B cell (primary cell): ENCODE measurements around the gene TCERG1L.

Experiments used
- EZH2 ChIP-seq: IDR thresholded peaks from 2 replicates; pipeline ENCODE4 v1.6.1; 2012; ENCODE audit warnings: borderline replicate concordance, low read depth, mild to moderate bottlenecking, moderate library complexity, low read length; ENCODE audit not compliant: insufficient read depth, poor library complexity, severe bottlenecking
- TF ChIP-seq, protein P1 (sequence below): fragments of 200-600 bp; IDR thresholded peaks from one replicate; pipeline ENCODE4 v1.8.0; 2022; ENCODE audit warnings: antibody characterized with exemption, mild to moderate bottlenecking

DNA sequence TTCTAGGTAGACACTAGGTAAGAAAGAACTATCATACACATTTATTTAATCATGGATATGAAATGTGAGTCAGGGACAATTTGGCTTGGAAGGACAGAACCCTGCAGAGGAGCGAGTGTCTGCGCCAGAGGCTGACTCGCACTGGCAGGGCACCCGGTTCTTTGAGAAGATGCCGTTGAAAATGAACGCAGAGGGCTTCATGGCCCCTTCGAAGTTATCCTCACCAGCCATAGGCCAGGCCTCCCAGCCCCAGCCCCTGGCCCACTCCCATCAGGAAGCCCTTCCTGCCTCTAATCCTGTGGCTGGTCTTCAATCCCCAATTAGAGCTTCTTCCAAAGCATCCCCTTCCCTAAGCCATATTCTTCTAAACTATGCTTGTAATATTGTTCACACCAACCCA is 239.8 kb downstream of the TCERG1L start:
- TF ChIP-seq, protein P1, sequence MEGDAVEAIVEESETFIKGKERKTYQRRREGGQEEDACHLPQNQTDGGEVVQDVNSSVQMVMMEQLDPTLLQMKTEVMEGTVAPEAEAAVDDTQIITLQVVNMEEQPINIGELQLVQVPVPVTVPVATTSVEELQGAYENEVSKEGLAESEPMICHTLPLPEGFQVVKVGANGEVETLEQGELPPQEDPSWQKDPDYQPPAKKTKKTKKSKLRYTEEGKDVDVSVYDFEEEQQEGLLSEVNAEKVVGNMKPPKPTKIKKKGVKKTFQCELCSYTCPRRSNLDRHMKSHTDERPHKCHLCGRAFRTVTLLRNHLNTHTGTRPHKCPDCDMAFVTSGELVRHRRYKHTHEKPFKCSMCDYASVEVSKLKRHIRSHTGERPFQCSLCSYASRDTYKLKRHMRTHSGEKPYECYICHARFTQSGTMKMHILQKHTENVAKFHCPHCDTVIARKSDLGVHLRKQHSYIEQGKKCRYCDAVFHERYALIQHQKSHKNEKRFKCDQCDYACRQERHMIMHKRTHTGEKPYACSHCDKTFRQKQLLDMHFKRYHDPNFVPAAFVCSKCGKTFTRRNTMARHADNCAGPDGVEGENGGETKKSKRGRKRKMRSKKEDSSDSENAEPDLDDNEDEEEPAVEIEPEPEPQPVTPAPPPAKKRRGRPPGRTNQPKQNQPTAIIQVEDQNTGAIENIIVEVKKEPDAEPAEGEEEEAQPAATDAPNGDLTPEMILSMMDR, result no peak
- no peak for TF ChIP-seq EZH2
